ENCODE measurements around the gene FRMD4B. TPM values are rescaled to one million over a fixed set of nuclear protein-coding genes. Genes with fewer than 3 reads are reported as not detected.

The FRMD4B gene
- polyA plus RNA-seq, 1 experiment = 0.09 TPM

DNA sequence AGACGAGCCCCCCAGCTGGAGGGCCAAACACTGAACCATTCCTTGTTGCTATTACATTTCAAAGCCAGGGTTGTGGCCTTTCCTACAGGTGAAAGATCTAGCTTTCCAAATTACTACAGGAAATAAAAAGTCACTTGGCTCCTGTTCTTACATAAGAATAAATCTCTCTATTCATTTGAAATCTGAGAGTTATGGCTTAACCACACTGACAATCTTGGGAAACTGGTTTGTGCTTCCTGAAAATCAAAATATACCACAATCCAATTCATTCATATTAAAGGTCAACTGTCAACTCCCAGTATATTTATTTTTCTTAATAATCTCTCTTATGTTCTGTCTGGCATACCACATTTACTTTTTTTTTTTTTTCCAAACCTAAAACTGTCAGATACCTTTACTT, 159.8 kb downstream of the FRMD4B start:
- POLR2A ChIA-PET = no interaction called here
- no peak for DNase-seq (ENCODE audit: low read depth)
- H3K27me3 ChIP-seq (ENCODE audit: control insufficient read depth, insufficient read depth, low read length) = no peaks in the 10 kb centered on the region; the same call in 1 of the 2 replicates
- TF ChIP-seq, protein P1, sequence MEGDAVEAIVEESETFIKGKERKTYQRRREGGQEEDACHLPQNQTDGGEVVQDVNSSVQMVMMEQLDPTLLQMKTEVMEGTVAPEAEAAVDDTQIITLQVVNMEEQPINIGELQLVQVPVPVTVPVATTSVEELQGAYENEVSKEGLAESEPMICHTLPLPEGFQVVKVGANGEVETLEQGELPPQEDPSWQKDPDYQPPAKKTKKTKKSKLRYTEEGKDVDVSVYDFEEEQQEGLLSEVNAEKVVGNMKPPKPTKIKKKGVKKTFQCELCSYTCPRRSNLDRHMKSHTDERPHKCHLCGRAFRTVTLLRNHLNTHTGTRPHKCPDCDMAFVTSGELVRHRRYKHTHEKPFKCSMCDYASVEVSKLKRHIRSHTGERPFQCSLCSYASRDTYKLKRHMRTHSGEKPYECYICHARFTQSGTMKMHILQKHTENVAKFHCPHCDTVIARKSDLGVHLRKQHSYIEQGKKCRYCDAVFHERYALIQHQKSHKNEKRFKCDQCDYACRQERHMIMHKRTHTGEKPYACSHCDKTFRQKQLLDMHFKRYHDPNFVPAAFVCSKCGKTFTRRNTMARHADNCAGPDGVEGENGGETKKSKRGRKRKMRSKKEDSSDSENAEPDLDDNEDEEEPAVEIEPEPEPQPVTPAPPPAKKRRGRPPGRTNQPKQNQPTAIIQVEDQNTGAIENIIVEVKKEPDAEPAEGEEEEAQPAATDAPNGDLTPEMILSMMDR (IDR thresholded peaks at IDR 0.05; ENCODE audit: insufficient read depth, low read depth, low read length) = no peak
- H3K36me3 ChIP-seq (ENCODE audit: control insufficient read depth, insufficient read depth, low read length) = no peaks in the 10 kb centered on the region
- no peak overlapping the region for H3K4me3 ChIP-seq (ENCODE audit: low read depth, low read length)
- CTCF ChIA-PET = no interaction called here

- TF ChIP-seq, protein P1 (IDR thresholded peaks at IDR 0.05; ENCODE audit: insufficient read depth, low read depth, low read length) = no peak
- no peak overlapping the region for H3K4me3 ChIP-seq (ENCODE audit: low read depth, low read length)
- H3K36me3 ChIP-seq (ENCODE audit: control insufficient read depth, insufficient read depth, low read length) = no peaks in the 10 kb centered on the region
- POLR2A ChIA-PET = no interaction called here
- CTCF ChIA-PET = no interaction called here
- DNase-seq (ENCODE audit: low read depth) = no peak
- no peaks in the 10 kb centered on the region for H3K27me3 ChIP-seq (ENCODE audit: control insufficient read depth, insufficient read depth, low read length)
Measured at GRCh38 chr3:69219101-69219708, 166.7 kb downstream of the FRMD4B start.

GRCh38 chr3:69218079-69218478, 167.8 kb downstream of the FRMD4B start:
- no peak overlapping the region for H3K4me3 ChIP-seq (ENCODE audit: low read depth, low read length)
- ChIA-PET CTCF (no interaction called here), POLR2A (no interaction called here)
- TF ChIP-seq, protein P1 (IDR thresholded peaks at IDR 0.05; ENCODE audit: insufficient read depth, low read depth, low read length) = no peak
- no peaks in the 10 kb centered on the region for H3K36me3 ChIP-seq (ENCODE audit: control insufficient read depth, insufficient read depth, low read length)
- no peaks in the 10 kb centered on the region for H3K27me3 ChIP-seq (ENCODE audit: control insufficient read depth, insufficient read depth, low read length)
- no peak for DNase-seq (ENCODE audit: low read depth)

GRCh38 chr3:69216981-69217380, 168.9 kb downstream of the FRMD4B start:
- DNase-seq (ENCODE audit: low read depth) = no peak
- TF ChIP-seq, protein P1 (IDR thresholded peaks at IDR 0.05; ENCODE audit: insufficient read depth, low read depth, low read length) = no peak
- ChIA-PET CTCF (interaction anchor here (0.9 kb wide), 1 partner anchor 20 kb away, joined by 3 read pairs; no protein-coding TSS in a partner anchor), POLR2A (interaction anchor here (0.6 kb wide), 1 partner anchor 39 kb away, joined by 4 read pairs; no protein-coding TSS in a partner anchor)
- no peaks in the 10 kb centered on the region for H3K27me3 ChIP-seq (ENCODE audit: control insufficient read depth, insufficient read depth, low read length)
- no peaks in the 10 kb centered on the region for H3K36me3 ChIP-seq (ENCODE audit: control insufficient read depth, insufficient read depth, low read length)
- H3K4me3 ChIP-seq (ENCODE audit: low read depth, low read length) = no peak overlapping the region

GRCh38 chr3:69214241-69214640, 171.6 kb downstream of the FRMD4B start:
- CTCF ChIA-PET = interaction anchor here (1.2 kb wide), 1 partner anchor 12 kb away, joined by 3 read pairs; no protein-coding TSS in a partner anchor
- H3K4me3 ChIP-seq (ENCODE audit: low read depth, low read length) = no peak overlapping the region
- POLR2A ChIA-PET = no interaction called here
- no peaks in the 10 kb centered on the region for H3K36me3 ChIP-seq (ENCODE audit: control insufficient read depth, insufficient read depth, low read length)
- H3K27me3 ChIP-seq (ENCODE audit: control insufficient read depth, insufficient read depth, low read length) = no peaks in the 10 kb centered on the region; the same call in 1 of the 2 replicates
- DNase-seq (ENCODE audit: low read depth) = no peak
- TF ChIP-seq, protein P1 (IDR thresholded peaks at IDR 0.05; ENCODE audit: insufficient read depth, low read depth, low read length) = no peak

All from BJ (cell line).